HG02870 (cell line): ENCODE data around the gene FAM228B.
A peak's percentile ranks its signal among the peaks of the same experiment; 100 is the strongest.
"Not testable (repeated sequence)": the region's sequence is repeated elsewhere in the genome, so short reads cannot be mapped to it uniquely, and the experiment has no call there.

ENCODE experiments used
- ATAC-seq: cut with Tn5 transposase; IDR thresholded peaks from one replicate; pipeline ENCODE4 v1.9.1; 2021; ENCODE audit warnings: mild to moderate bottlenecking, moderate library complexity; ENCODE audit not compliant: unreplicated experiment

The FAM228B gene

DNA sequence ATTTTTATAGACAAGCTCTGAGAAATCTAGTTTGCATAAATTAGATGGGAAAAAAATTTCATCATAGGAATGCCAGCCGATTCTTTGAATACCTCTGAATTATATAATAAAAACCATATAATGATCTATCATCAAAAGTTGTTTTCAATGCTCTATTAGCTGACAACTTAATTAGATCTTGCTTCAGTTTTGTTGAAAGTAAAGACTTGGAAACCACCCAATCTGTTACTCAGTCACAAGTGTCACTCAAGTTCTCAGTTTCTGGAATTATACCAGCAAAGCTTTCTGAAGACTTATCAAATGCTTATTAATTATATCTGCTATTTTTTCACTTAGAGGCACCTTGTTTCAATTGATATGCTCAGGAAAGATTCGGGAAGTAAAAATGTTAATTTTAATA is 21.3 kb upstream of the FAM228B start:
- ATAC-seq = no peak

DNA sequence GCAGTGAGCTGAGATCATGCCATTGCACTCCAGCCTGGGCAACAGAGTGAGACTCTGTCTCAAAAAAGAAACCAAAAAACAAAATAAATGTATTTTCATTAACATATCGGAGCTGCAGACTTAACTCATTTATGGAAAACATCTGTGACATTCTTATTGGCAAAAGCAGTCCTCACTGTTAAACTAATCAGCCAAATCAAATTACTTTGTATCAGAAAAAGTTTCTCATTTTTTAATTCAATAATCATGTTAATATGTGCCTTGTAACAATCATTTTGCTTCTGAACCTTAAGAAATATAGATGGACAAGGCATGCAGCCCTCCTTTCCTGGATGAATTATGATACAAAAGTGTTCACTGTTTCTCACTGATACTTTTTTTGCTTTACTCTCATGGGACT is 20.6 kb upstream of the FAM228B start:
- no peak for ATAC-seq

DNA sequence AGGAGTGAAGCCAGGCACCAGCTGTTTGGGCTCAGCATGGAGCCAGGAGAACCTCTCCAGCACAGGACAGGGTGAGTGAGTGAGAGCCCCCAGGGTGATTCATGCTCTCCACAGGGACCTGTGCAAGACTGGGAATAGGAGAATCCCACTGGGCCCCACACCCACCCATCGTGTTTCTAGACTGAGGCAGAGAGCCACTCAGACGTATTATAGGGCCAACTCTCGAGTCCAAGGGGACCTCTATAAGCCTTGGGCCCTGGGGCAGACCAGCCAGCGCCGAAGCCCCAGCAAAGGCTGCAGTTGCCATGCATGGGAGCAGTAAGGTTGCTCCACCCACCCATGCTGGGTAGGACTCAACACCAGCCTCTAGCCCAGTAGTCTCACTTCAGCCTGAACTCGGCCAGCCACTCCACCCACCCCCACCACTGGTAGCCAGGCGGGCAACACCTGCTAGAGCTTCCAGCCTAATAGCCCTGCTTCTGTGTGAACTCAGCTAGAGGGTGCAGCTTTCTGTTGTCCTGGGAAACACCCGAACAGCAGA is 19.1 kb upstream of the FAM228B start:
- no peak for ATAC-seq

DNA sequence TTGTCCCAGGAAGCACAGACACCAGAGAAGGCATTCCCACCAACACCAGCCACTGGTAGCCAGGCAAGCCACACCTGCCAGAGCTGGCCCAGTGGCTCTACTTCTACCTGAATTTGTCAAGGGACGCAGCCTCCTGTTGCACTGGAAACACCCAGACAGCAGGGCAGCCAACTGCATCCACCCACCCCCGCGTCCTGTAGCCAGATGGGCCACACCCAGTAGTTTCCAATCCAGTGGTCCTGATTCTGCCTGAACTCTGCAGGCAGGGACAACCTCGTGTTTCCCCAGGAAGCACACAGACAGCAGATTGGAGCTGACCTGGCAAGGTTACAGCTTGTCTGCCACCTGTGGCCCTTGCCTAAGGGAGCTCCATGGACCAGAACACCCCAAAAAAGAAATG is 18.4 kb upstream of the FAM228B start:
- ATAC-seq = no peak

DNA sequence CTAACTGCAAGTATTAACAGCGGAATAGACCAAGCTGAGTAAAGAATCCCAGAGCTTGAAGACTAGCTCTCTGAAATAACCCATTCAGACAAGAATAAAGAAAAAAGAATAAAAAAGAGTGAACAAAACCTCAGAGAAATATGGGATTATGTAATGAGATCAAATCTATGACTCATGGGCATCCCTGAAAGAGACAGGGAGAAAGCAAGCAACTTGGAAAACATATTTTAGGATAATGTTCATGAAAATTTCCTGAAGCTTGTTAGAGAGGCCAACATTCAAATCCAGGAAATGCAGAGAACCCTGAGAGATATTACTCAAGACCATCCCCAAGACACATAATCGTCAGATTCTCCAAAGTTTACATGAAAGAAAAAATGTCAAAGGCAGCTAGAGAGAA is 17.5 kb upstream of the FAM228B start:
- ATAC-seq = no peak

DNA sequence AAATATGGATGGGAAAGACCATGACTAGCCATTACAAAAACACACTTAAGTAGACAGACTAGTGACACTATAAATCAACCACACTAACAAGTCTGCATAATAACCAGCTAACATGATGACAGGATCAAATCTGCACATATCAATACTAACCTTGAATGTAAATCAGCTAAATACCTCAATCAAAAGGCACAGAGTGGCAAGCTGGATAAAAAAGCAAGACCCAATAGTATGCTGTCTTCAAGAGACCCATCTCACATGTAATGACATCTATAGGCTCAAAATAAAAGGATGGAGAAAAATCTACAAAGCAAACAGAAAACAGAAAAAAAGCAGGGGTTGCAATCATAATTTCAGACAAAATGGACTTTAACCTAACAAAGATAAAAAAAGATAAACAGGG is 16.5 kb upstream of the FAM228B start:
- ATAC-seq = no peak

DNA sequence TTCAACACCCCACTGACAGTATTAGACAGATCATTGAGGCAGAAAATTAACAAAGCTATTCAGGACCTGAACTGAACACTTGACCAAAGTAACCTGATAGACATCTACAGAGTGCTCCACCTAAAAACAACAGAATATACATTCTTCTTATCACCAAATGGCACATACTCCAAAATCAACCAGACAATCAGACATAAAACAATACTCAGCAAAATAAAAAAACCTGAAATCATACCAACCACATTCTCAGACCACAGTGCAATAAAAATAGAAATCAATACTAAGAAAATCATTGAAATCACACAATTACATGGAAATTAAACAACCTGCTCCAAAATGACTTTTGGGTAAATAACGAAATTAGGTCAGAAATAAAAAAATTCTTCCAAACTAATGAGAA is 15.9 kb upstream of the FAM228B start:
- no peak for ATAC-seq

DNA sequence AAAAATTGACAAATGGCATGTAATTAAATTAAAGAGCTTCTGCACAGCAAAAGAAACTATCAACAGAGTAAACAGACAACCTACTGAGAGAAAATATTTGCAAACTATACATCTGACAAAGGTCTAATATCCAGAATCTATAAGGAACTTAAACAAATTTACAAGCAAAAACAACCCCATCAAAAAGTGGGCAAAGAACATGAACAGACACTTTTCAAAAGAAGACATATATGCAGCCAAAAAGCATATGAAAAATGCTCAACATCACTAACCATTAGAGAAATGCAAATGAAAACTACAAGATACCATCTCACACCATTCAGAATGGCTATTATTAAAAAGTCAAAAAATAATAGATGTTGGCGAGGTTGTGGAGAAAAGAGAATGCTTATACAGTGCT is 13.8 kb upstream of the FAM228B start:
- ATAC-seq = not testable (repeated sequence)

DNA sequence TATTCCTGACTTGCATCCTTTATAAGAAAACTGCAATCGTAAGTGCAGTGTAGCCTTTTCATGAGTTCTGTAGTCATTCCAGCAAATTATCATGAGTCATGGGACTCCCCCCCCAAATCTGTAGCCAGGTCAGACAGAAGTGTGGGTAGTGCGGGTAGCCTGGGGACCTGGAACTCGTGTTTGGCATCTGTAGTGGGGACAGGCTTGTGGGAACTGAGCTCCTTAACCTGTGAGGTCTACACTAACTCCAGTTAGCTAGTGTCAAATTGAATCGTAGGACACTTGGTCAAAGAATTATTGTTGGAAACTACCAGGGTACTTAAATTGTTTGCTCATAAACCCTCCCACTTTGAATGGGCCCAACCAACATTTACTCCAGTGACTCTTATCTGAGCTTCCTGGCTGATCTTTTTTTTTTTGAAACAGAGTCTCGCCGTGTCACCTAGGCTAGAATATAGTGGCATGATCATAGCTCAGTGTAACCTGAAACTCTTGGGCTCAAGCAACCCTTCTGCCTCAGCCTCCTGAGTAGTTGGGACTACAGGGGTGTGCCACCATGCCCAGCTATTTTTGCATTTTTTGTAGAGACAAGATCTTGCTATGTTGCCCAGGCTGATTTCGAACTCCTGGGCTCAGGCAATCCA is 12.5 kb upstream of the FAM228B start:
- no peak for ATAC-seq

DNA sequence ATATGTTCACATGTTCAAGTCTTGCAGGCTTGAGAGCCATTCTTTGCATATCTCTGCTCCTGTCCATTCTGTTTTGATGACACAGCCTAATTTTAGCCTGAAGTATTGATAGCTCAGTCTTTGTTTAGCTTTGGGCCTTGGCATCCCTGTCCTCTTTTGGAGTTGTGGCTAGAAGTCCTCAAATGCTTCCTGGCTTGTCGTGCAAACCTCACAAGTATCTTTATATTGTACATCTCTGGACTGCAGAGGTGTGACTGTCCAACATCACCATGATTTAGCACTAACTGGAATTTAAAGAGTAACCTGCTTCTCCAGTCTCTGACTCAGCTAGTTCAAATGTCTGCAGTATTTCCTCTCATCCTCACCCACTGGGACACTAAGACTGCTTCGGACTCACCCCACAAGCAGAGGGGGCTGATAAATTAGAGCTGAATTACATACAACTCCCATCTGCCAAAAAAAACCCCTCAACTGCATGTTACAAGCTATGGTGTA is 11.8 kb upstream of the FAM228B start:
- ATAC-seq = no peak

DNA sequence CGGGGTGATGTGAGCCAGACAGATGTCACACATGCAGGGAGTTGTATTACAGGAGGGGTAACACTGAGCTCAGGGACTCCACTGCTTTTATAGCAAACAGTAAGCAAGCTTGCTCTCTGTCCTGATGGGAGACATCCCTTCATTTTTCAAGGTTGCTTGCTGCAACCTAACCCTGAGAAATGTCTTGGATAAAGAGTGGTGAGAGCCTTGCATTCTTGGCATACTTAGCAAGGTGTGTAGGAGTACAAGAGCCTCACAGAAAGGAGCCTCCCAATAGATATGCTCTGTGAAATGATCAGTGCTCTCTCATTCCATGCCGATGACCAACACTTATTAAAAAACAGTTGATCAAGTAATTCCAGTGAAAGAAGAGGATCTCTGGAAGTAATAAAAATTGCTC is 8.2 kb upstream of the FAM228B start:
- no peak for ATAC-seq

DNA sequence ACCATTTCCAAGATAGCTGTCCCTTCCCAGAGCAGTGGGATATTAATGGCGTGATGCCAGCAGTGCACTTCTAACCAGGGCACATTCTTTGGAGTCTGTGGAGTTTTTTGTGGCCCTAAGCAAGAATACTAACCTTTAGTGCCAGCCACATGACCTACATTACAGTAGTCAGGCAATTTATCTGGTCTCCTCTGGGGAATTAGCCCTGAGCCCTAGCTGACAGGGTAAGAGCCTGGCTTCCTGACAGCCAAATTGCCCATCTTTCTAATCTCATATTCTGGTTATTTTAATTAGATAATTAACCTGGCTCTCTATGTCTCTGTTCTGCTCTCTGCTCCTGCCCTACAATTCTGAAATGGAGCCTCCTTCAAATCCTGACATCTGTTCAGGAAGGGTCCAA is 5.4 kb upstream of the FAM228B start:
- no peak for ATAC-seq

DNA sequence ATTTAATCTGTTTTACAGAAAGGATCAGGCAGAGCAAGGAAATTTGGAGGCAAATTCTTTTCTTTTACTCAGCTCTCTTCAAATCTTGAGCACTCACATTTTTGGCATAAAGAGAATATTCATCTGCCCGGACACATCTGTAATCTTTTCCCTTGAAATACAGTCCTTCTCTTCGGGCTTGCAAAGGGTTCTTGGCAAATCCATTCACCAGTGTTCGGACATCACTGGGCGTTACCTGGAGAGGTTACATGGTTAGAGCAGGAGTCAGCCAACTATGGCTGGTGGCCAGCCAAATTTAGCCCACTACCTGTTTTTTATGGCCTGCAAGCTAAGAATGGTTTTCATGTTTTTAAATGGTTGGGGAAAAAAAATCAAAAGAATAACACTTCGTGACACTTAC is 2.2 kb upstream of the FAM228B start:
- no peak for ATAC-seq

DNA sequence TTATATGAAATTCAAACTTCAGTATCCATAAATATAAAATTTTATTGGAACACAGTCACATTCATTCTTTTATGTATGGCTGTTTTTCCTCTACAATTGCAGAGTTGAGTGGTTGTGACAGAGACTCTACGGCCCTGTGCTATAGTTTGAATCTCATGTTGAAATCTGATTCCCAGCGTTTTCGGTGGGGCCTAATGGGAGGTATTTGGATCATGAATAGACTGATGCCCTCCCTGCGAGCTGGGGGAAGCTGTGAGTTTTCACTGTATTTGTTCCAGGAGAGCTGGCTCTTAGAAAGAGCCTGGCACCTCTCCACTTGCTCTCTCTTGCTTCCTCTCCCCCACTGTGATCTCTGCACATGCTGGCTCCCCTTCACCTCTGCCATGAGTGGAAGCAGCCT is 1.8 kb upstream of the FAM228B start:
- ATAC-seq = no peak

DNA sequence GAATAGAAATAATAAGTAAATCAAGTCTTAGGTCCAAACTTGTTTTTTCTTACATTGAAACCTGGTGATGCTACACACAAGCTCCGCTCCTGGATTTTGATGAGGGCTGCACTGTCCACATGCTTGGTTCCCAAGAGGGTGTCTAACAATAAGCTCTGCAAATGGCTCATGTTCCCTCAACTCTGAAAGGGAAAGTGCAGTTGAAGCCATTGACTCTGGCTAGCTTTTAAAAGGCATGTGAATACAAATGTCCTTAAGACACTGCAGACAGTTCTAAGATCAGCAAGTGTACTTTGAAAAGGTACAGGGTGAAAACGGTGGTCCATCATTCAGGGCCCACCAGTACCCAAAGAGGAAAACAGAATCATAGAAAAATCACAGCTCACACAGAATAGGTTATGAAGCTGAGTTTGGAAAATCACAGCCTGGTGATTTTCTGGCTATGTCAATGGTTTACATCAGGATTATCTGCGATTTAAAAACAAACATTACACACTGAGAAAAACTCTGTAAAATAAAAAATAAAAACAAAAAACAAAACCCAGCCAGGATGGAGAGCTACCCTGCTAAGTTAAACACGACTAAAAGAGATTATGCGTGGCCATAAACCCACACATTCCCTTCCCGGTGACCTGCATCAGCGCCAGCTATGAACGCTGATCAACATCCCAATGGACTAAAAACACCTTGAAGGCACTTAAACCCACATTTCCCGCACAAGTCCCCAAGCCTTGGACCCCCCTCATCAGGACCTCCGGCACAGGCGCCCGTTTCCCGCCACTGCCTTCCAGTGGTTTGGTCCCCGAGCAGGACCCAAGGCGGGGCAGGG is 689 bp upstream of the FAM228B start:
- no peak for ATAC-seq

DNA sequence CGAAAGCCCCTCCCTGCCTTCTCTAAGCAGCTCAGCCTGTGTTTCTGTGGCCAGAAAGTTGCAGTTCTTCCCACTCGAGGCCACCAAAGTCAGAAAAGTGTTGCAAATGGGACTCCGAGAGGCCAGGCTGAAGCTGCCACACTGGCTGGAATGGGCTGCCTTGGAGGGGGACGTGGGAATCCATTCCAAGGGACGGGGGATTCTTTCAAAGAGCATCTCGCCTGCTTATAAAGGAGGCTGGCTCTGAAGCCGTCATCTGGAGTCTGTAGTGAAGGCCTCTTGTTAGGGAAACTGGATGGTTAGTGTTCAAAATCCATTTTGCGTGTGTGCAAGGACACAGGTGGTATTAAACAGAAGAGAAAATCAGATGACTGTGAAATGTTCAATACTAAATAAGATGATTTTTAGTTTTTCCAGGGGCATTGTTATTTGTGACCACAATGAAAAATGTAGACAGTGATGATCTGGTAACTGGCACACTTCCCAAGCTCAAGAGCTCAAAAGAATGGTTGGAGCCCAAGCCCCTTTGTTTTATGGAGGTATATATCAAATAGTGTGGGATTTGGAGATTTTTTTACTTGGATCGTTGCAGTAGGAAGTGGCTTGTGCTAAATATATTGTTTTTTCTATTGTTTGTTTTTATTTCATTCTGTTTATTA is 782 bp downstream of the FAM228B start:
- peak; percentile 1 for ATAC-seq

DNA sequence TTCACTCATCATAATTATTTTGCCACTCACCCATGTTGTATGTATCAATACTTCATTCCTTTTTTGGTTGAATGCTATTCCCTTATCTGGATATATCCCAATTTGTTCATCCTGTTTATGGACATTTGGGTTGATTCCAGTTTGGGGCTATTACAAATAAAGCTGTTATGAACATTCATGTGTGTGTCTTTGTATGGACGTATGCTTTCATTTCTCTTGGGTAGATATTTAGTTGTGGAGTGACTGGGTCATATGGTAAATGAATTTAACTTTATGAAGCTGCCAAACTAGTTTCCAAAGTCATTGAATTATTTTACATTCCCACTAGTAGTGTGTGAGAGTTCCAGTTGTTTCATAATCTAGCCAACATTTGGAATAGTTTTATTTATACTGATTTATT is 2.7 kb downstream of the FAM228B start:
- no peak for ATAC-seq

DNA sequence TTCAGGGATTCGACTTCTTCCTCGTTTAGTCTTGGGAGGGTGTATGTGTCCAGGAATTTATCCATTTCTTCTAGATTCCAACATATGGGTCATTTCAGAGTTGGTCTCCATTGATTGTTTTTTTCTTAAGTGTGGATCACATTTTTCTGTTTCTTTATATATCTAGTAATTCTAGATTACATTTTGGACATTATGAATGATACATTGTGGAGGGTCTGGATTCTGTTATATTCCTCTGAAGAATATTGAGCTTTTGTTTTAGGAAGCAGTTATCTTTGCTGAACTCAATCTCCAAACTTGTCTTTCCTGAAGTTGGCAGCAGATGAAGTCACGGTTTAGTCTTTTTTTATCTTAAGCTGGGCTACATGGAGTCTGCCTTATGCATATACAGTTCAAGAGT is 9.3 kb downstream of the FAM228B start:
- ATAC-seq = no peak

DNA sequence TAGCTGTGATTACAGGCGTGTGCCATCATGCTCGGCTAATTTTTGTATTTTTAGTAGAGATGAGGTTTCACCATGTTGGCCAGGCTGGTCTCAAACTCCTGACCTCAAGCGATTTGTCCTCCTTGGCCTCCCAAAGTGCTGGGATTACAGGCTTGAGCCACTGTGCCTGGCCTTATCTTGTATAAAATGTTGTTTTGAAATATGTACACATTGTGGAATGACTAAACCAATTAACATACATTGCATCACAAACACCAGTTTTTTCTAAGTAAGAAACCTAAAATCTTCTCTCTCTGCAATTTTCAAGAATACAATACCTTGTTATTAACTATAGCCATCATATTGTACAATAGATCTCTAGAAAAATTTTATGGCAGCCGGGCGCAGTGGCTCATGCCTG is 17.0 kb downstream of the FAM228B start:
- ATAC-seq = not testable (repeated sequence)

DNA sequence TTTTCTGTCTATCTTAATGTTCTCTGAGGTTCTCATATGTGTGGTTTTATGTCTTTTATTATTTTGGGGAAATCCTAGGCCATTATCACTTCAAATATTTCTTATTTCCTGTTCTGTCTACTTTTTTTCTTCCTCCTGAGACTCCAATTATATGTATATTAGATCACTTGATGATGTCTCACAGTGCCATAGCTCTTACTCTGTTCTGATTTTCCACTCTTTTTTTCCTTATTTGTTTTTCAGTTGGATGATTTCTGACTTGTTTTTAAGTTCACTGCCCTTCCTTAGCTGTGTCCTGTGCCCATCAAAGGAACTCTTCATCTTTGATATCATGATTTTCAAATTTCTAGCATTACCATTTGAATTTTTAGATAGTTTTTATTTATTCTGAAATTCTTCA is 24.1 kb downstream of the FAM228B start:
- ATAC-seq = no peak

DNA sequence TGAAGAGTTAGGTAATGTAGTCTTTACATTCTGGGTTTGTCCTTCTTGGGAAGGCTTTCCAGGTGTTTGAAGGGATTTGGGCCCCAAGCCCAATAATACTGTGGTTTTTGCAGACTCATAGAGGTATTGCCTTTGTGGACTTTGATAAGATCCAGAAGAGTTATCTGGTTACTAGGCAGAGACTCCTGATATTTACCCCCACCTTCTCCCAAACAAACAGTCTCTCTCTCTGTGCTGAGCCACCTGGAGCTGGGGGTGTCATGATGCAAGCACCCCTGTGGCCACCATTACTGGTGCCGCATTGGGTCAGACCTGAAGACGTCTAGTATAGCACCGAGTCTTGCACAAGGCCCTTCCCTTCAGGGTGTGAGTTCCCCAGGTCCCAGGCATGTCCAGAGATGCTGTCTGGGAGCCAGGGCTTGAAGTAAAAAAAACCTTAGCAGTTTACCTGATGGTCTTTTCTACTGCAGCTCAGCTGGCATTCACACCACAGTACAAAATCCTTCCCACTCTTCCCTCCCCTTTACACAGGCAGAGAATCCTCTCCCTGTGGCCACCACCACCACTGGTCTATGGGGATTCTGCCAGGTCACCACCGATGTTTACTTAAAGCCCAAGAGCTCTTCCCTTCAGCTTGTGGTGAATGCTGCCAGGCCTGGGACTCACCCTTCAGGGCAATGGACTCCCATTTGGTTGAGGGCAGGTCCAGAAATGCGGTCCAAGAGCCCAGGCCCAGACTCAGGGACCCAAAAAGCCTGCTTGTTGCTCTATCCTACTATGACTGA is 29.3 kb downstream of the FAM228B start:
- ATAC-seq = no peak
